Dedifferentiated amniotic fluid mesenchymal stem cell (primary cell): ENCODE data around the gene AXDND1.

Experiments
- DNase-seq: peaks from one replicate; pipeline ENCODE4 v3.0.0-alpha.2; 2016; ENCODE audit errors: extremely low spot score

The AXDND1 gene

GRCh38 chr1:179576509-179576908 is 210.7 kb downstream of the AXDND1 start:
- DNase-seq = no peak

- DNase-seq = no peak
These were observed 218.1 kb downstream of the AXDND1 start for GRCh38 chr1:179583771-179584320.

- DNase-seq = no peak
These were observed 220.5 kb downstream of the AXDND1 start for GRCh38 chr1:179586107-179586823.

GRCh38 chr1:179587336-179587735 is 221.6 kb downstream of the AXDND1 start:
- DNase-seq = no peak

GRCh38 chr1:179588425-179589024 is 222.8 kb downstream of the AXDND1 start:
- no peak for DNase-seq

- no peak for DNase-seq
These were observed 223.7 kb downstream of the AXDND1 start for GRCh38 chr1:179589509-179589908.

- DNase-seq = no peak
These were observed 224.9 kb downstream of the AXDND1 start for GRCh38 chr1:179590671-179591070.

- no peak for DNase-seq
These were observed 225.5 kb downstream of the AXDND1 start for GRCh38 chr1:179591253-179591591.

- DNase-seq = no peak
These were observed 226.1 kb downstream of the AXDND1 start, which contains the start of gene TDRD5 for GRCh38 chr1:179591592-179592580. Gene TDRD5 (plus strand): TSS chr1:179591832. CDS start chr1:179592616, 784 bp downstream.

- no peak for DNase-seq
These were observed 232.9 kb downstream of the AXDND1 start for GRCh38 chr1:179598631-179599030.

- no peak for DNase-seq
These were observed 234.0 kb downstream of the AXDND1 start for GRCh38 chr1:179599623-179600249.

- DNase-seq = no peak
These were observed 235.3 kb downstream of the AXDND1 start for GRCh38 chr1:179601093-179601492.
